G401 (cell line): Measurements from ENCODE around the gene SLC38A7. TPM values are rescaled to one million over a fixed set of nuclear protein-coding genes. Genes with fewer than 3 reads are reported as not detected.
A peak's percentile ranks its signal among the peaks of the same experiment; 100 is the strongest.
"Not testable (repeated sequence)": the region's sequence is repeated elsewhere in the genome, so short reads cannot be mapped to it uniquely, and the experiment has no call there.

ENCODE experiments used
- DNase-seq: peaks from one replicate; pipeline ENCODE4 v3.0.0-alpha.2; 2015; ENCODE audit warnings: low spot score
- in situ Hi-C: cut with HindIII; loops from 2 replicates; pipeline ENCODE4 v1.10.0; 2016; ENCODE audit warnings: low sequenced_read_pairs, mixed read lengths
- total RNA-seq: library from RNA; depleted of rRNA; stranded (reverse); fragments of >200 nt; shearing (Covaris generic); gene quantifications from 2 replicates; pipeline ENCODE4 v1.2.3, GENCODE V29; 2014

SLC38A7 gene
- total RNA-seq, 1 experiment from 2014 or later, result 12.2 TPM

- DNase-seq, result no peak
- in situ Hi-C loops, result no loop called here
These were observed 497 bp upstream of the SLC38A7 start for GRCh38 chr16:58685084-58685449.

- in situ Hi-C loops, result no loop called here
- peak; percentile 14 for DNase-seq
These were observed 593 bp downstream of the SLC38A7 start for GRCh38 chr16:58684001-58684353.

- in situ Hi-C loops, result no loop called here
These were observed 4.8 kb downstream of the SLC38A7 start for GRCh38 chr16:58679763-58680162.

GRCh38 chr16:58678716-58679115 is 5.9 kb downstream of the SLC38A7 start:
- DNase-seq, result peak; percentile 66
- in situ Hi-C loops, result no loop called here

More at GRCh38 chr16:58679763-58680162, 4.8 kb downstream of the SLC38A7 start:
- no peak for DNase-seq

- in situ Hi-C loops, result no loop called here
- DNase-seq, result no peak
These were observed 6.3 kb downstream of the SLC38A7 start for GRCh38 chr16:58678269-58678668.

- in situ Hi-C loops, result no loop called here
- DNase-seq, result no peak
These were observed 13.5 kb downstream of the SLC38A7 start for GRCh38 chr16:58670946-58671583.

GRCh38 chr16:58670177-58670576 is 14.4 kb downstream of the SLC38A7 start:
- DNase-seq, result no peak
- in situ Hi-C loops, result no loop called here

- in situ Hi-C loops, result no loop called here
- no peak for DNase-seq
These were observed 19.4 kb downstream of the SLC38A7 start for GRCh38 chr16:58665200-58665599.

- peak; percentile 91 for DNase-seq
- in situ Hi-C loops, result no loop called here
These were observed 23.3 kb downstream of the SLC38A7 start for GRCh38 chr16:58661199-58661830.

GRCh38 chr16:58659911-58660310 is 24.7 kb downstream of the SLC38A7 start:
- DNase-seq, in situ Hi-C loops: not testable (repeated sequence)

GRCh38 chr16:58658796-58659211 is 25.8 kb downstream of the SLC38A7 start:
- in situ Hi-C loops, result no loop called here
- no peak for DNase-seq

- in situ Hi-C loops, result no loop called here
- DNase-seq, result no peak
These were observed 27.7 kb downstream of the SLC38A7 start for GRCh38 chr16:58656899-58657298.

GRCh38 chr16:58655215-58655596 is 29.4 kb downstream of the SLC38A7 start:
- in situ Hi-C loops, result no loop called here
- DNase-seq, result no peak

- in situ Hi-C loops, result no loop called here
- no peak for DNase-seq
These were observed 29.9 kb downstream of the SLC38A7 start for GRCh38 chr16:58654560-58655214.

GRCh38 chr16:58652741-58653140 is 31.8 kb downstream of the SLC38A7 start:
- no peak for DNase-seq
- in situ Hi-C loops, result no loop called here

- no peak for DNase-seq
- in situ Hi-C loops, result no loop called here
These were observed 32.6 kb downstream of the SLC38A7 start for GRCh38 chr16:58651965-58652348.

- in situ Hi-C loops, result no loop called here
- DNase-seq, result no peak
These were observed 34.9 kb downstream of the SLC38A7 start for GRCh38 chr16:58649707-58650106.

- no peak for DNase-seq
- in situ Hi-C loops, result no loop called here
These were observed 37.5 kb downstream of the SLC38A7 start for GRCh38 chr16:58647107-58647506.

GRCh38 chr16:58644765-58645487 is 39.6 kb downstream of the SLC38A7 start:
- in situ Hi-C loops, result no loop called here
- DNase-seq, result no peak

GRCh38 chr16:58644108-58644507 is 40.5 kb downstream of the SLC38A7 start:
- in situ Hi-C loops, result no loop called here

More at GRCh38 chr16:58644108-58644507, 40.5 kb downstream of the SLC38A7 start:
- DNase-seq, result no peak
